Prostate gland (tissue), 2 donors: Measurements from ENCODE around the gene PPP1R13B.

Experiments
- POLR2A ChIP-seq: fragments of 450-650 bp; IDR thresholded peaks from one replicate; pipeline ENCODE4 v1.6.1; 2016; ENCODE audit warnings: antibody characterized with exemption, mild to moderate bottlenecking
- POLR2AphosphoS5 ChIP-seq: sonication (generic); formaldehyde crosslinking; IDR thresholded peaks from one replicate; pipeline ENCODE4 v1.6.1; 2017; ENCODE audit warnings: antibody characterized with exemption
- TF ChIP-seq, protein P1 (sequence below), 4 experiments: fragments of 200-600 bp in 2 of 4; fragments of 450-650 bp in 2 of 4; sonication (generic) in 2 of 4; IDR thresholded peaks; 1 replicate in 3 of 4; 2 replicates in 1 of 4; pipeline ENCODE4 v1.5.1; 2016 to 2019; ENCODE audit warnings: antibody characterized with exemption in 4 of 4, mild to moderate bottlenecking in 2 of 4, moderate library complexity in 2 of 4

DNA sequence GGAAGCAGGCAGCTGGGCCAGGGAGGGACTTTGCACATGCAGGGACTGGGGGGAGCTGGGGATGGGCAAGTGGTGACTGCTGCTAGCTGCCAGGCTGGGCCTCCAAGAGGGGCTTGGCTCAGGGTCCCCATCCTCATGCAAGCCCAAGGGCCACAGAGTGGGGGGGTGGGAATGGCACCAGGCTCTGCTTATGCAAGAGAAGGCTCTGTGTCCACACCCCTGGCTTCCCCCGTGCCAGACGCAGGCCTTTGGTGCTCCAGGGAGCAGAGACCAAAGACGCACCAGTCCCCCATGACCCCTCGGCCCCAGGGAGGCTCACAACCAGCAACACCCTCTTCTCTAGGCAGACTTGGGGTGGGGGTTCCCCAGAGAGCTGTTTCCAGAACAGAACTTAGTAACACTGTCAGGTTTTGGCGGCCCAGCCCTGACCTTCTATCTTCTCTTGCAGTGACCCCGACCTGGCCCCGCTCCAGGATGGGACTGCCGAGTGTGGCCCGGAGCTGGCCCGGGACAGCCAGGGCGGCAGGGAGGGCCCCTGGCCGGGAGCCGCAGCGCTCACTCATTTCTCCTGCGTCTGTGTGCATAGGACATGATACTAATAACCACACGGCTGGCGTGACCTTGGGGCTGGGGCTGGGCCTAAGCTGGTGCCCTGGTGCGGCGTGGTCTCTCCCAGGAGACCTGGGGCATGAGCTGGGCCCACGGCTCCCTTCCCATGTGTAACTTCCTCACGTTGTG, 146.5 kb downstream of the PPP1R13B start:
- TF ChIP-seq, protein P1, sequence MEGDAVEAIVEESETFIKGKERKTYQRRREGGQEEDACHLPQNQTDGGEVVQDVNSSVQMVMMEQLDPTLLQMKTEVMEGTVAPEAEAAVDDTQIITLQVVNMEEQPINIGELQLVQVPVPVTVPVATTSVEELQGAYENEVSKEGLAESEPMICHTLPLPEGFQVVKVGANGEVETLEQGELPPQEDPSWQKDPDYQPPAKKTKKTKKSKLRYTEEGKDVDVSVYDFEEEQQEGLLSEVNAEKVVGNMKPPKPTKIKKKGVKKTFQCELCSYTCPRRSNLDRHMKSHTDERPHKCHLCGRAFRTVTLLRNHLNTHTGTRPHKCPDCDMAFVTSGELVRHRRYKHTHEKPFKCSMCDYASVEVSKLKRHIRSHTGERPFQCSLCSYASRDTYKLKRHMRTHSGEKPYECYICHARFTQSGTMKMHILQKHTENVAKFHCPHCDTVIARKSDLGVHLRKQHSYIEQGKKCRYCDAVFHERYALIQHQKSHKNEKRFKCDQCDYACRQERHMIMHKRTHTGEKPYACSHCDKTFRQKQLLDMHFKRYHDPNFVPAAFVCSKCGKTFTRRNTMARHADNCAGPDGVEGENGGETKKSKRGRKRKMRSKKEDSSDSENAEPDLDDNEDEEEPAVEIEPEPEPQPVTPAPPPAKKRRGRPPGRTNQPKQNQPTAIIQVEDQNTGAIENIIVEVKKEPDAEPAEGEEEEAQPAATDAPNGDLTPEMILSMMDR (IDR thresholded peaks at IDR 0.05): no peak
- no peak for TF ChIP-seq POLR2A
- no peak for TF ChIP-seq POLR2AphosphoS5
